Neural progenitor cell (in vitro differentiated cells): ENCODE measurements around the gene UBAC1.

ENCODE experiments used
- CTCF ChIP-seq: fragments of 200-600 bp; sonication (generic); IDR thresholded peaks from 2 replicates; pipeline ENCODE4 v1.5.1; 2017; ENCODE audit warnings: antibody characterized with exemption, mild to moderate bottlenecking
- EZH2 ChIP-seq: fragments of 200-600 bp; sonication (generic); IDR thresholded peaks from 2 replicates; pipeline ENCODE4 v1.6.1; 2017; ENCODE audit warnings: antibody characterized with exemption, mild to moderate bottlenecking, moderate library complexity

- TF ChIP-seq CTCF (no peak), EZH2 (no peak)
Observed at GRCh38 chr9:135928074-135928730, 33.0 kb downstream of the UBAC1 start.
